GM12891 (cell line): ENCODE measurements around the gene ERBB2. TPM values are rescaled to one million over a fixed set of nuclear protein-coding genes. Genes with fewer than 3 reads are reported as not detected.

Experiments
- DNase-seq: peaks from one replicate; pipeline ENCODE4 v3.0.0; 2011; ENCODE audit warnings: low spot score; ENCODE audit not compliant: insufficient read length
- FAIRE-seq: peaks from 2 replicates; lab custom pipeline; 2011; peaks lifted over from hg19 to GRCh38; lab: Jason Lieb, UNC
- PAX5 ChIP-seq: IDR thresholded peaks from 2 replicates; pipeline ENCODE4 v1.6.1; 2011; ENCODE audit warnings: low read length, moderate library complexity, mild to moderate bottlenecking; ENCODE audit not compliant: insufficient read depth, severe bottlenecking
- POLR2A ChIP-seq: IDR thresholded peaks from 2 replicates; pipeline ENCODE4 v1.6.1; 2011; ENCODE audit warnings: low read depth, low read length, control low read depth
- POLR2AphosphoS5 ChIP-seq: IDR thresholded peaks from 2 replicates; pipeline ENCODE4 v1.6.1; 2011; ENCODE audit warnings: low read depth, low read length, control low read depth
- POU2F2 ChIP-seq: IDR thresholded peaks from 2 replicates; pipeline ENCODE4 v1.6.1; 2011; ENCODE audit warnings: low read depth, mild to moderate bottlenecking, control low read depth, low read length, moderate library complexity
- SPI1 ChIP-seq: IDR thresholded peaks from 2 replicates; pipeline ENCODE4 v1.6.1; 2011; ENCODE audit warnings: low read depth, low read length, control low read depth
- TAF1 ChIP-seq: IDR thresholded peaks from 2 replicates; pipeline ENCODE4 v1.6.1; 2011; ENCODE audit warnings: low read depth, low read length, control low read depth
- polyA plus RNA-seq: library from polyadenylated mRNA; unstranded; fragments of >200 nt; gene quantifications from one replicate; pipeline ENCODE4 v1.2.1, GENCODE V29; 2012; ENCODE audit warnings: low read depth, missing spikeins, inconsistent platforms; ENCODE audit not compliant: missing spikeins

The ERBB2 gene
- polyA plus RNA-seq = 2.8 TPM

GRCh38 chr17:39699818-39700147 lies at the start of gene ERBB2:
Gene ERBB2, plus strand, starts transcription at chr17:39700064. Its CDS starts 175 bp downstream, at chr17:39700239.
- no peak for FAIRE-seq
- DNase-seq = no peak

GRCh38 chr17:39650121-39650579 lies 49.7 kb upstream of the ERBB2 start:
- no peak for TF ChIP-seq TAF1
- TF ChIP-seq POU2F2 = no peak
- TF ChIP-seq POLR2A = no peak
- no peak for TF ChIP-seq PAX5
- TF ChIP-seq SPI1 = no peak
- no peak for TF ChIP-seq POLR2AphosphoS5
- no peak for DNase-seq
- no peak for FAIRE-seq

More at GRCh38 chr17:39699818-39700147, at the start of gene ERBB2:
- TF ChIP-seq POU2F2 = no peak
- no peak for TF ChIP-seq PAX5
- no peak for TF ChIP-seq SPI1
- TF ChIP-seq POLR2AphosphoS5 = no peak
- no peak for TF ChIP-seq TAF1
- no peak for TF ChIP-seq POLR2A

- no peak for DNase-seq
- no peak for FAIRE-seq
- no peak for TF ChIP-seq POU2F2
- TF ChIP-seq PAX5 = no peak
- no peak for TF ChIP-seq POLR2AphosphoS5
- TF ChIP-seq POLR2A = no peak
- no peak for TF ChIP-seq TAF1
- TF ChIP-seq SPI1 = no peak
Observed at GRCh38 chr17:39651923-39652586, 47.8 kb upstream of the ERBB2 start.

- DNase-seq = no peak
- TF ChIP-seq POLR2AphosphoS5 (no peak), POLR2A (no peak), TAF1 (no peak), PAX5 (no peak), POU2F2 (no peak), SPI1 (no peak)
- no peak for FAIRE-seq
Observed at GRCh38 chr17:39652587-39653315, 47.1 kb upstream of the ERBB2 start.

- DNase-seq = no peak
- FAIRE-seq = no peak
- no peak for TF ChIP-seq POLR2AphosphoS5
- no peak for TF ChIP-seq SPI1
Observed at GRCh38 chr17:39653316-39653661, 46.6 kb upstream of the ERBB2 start.

GRCh38 chr17:39653662-39654331 lies 46.1 kb upstream of the ERBB2 start:
- FAIRE-seq (peak; percentile 72), DNase-seq (peak; percentile 98)
- no peak for TF ChIP-seq PAX5
- no peak for TF ChIP-seq POU2F2
- TF ChIP-seq SPI1 = no peak
- TF ChIP-seq POLR2AphosphoS5 = no peak
- no peak for TF ChIP-seq TAF1
- no peak for TF ChIP-seq POLR2A

GRCh38 chr17:39655105-39655504 lies 44.8 kb upstream of the ERBB2 start:
- no peak for DNase-seq
- FAIRE-seq = no peak
- no peak for TF ChIP-seq PAX5
- TF ChIP-seq TAF1 = no peak
- no peak for TF ChIP-seq POU2F2
- TF ChIP-seq SPI1 = no peak
- no peak for TF ChIP-seq POLR2A
- TF ChIP-seq POLR2AphosphoS5 = no peak

GRCh38 chr17:39658346-39658745 lies 41.5 kb upstream of the ERBB2 start:
- FAIRE-seq = no peak
- no peak for DNase-seq
- TF ChIP-seq SPI1 = no peak
- no peak for TF ChIP-seq POLR2AphosphoS5
- TF ChIP-seq PAX5 = no peak
- no peak for TF ChIP-seq POU2F2
- TF ChIP-seq TAF1 = no peak
- no peak for TF ChIP-seq POLR2A

- no peak for TF ChIP-seq PAX5
- TF ChIP-seq SPI1 = no peak
- TF ChIP-seq POLR2A = no peak
- no peak for TF ChIP-seq POU2F2
- TF ChIP-seq POLR2AphosphoS5 = no peak
- no peak for TF ChIP-seq TAF1
- DNase-seq (no peak), FAIRE-seq (peak; percentile 59)
Observed at GRCh38 chr17:39658760-39659159, 41.1 kb upstream of the ERBB2 start.

- no peak for DNase-seq
- FAIRE-seq = peak; percentile 9
- TF ChIP-seq POLR2A = no peak
- TF ChIP-seq SPI1 = peak; percentile 87
Observed at GRCh38 chr17:39659279-39660010, 40.4 kb upstream of the ERBB2 start.

- DNase-seq = no peak
- FAIRE-seq = no peak
- TF ChIP-seq POU2F2 (no peak), SPI1 (no peak), TAF1 (no peak), PAX5 (no peak), POLR2A (no peak), POLR2AphosphoS5 (no peak)
Observed at GRCh38 chr17:39660011-39660360, 39.9 kb upstream of the ERBB2 start.
